ENCODE data around the gene ST3GAL3.

DNA sequence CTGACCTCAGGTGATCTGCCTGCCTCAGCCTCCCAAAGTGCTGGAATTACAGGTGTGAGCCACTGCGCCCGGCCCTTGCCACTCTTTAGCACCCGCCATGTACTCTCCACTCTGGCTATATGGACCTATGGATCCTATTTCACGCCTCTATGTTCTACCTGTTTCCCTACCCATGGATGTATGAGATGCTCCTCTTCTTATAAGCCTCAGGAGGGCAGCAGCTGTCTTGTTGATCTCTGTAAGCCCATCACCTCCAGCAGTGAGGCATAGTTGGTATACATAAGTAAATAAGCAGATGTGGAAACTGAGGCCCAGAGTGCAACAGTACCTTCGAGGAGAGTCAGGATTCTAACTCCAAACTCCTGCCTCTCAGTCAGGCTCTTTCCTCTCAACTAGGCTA lies 201.5 kb downstream of the ST3GAL3 start:
- TF ChIP-seq NFRKB (IDR thresholded peaks at IDR 0.05) (no peak), TARDBP (IDR thresholded peaks at IDR 0.05) (no peak), LEF1 (IDR thresholded peaks at IDR 0.05; ENCODE audit: borderline replicate concordance) (no peak), PKNOX1 (IDR thresholded peaks at IDR 0.05) (no peak), BHLHE40 (IDR thresholded peaks at IDR 0.05; ENCODE audit: borderline replicate concordance) (no peak), ELF4 (IDR thresholded peaks at IDR 0.05) (no peak), FOXK2 (IDR thresholded peaks at IDR 0.05) (no peak), SUZ12 (IDR thresholded peaks at IDR 0.05) (no peak)
